Measurements from ENCODE around the gene IFI27L1. TPM values are rescaled to one million over a fixed set of nuclear protein-coding genes. Genes with fewer than 3 reads are reported as not detected.

IFI27L1 gene
- total and polyA plus RNA-seq, 2 of the 13 experiments (the other 11 are each of a cell fraction or from before 2014, with no cell fraction given), result 11.9 to 19.0 TPM

DNA sequence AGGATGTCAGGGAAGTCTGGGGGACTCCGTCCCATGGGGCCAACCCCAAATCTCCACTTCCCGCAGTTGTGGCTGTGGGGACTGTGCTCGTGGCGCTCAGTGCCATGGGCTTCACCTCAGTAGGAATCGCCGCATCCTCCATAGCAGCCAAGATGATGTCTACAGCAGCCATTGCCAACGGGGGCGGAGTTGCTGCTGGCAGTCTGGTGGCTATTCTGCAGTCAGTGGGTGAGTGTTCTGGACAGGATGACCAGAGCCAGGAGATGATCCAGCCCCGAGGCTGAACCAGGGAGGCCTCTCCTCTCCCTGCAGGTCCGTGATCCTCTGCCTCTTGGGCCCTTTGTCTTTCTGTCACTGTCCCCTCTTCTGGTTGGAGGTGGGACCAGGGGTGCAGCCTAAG, 20.6 kb downstream of the IFI27L1 start:
- FAIRE-seq (no peak), ATAC-seq (no peak), DNase-seq (ENCODE audit: low spot score) (no peak)
- H3K27ac ChIP-seq (ENCODE audit: extremely low read length, insufficient read depth, low read length), result no peak overlapping the region
- no peak overlapping the region for H2AFZ ChIP-seq (ENCODE audit: low read length)
- BruUV-seq (replicated peaks), result no TSS peak
- TF ChIP-seq MXD4 (CRISPR knock-in tag; IDR thresholded peaks at IDR 0.05), result no peak
- TF ChIP-seq, protein P1, sequence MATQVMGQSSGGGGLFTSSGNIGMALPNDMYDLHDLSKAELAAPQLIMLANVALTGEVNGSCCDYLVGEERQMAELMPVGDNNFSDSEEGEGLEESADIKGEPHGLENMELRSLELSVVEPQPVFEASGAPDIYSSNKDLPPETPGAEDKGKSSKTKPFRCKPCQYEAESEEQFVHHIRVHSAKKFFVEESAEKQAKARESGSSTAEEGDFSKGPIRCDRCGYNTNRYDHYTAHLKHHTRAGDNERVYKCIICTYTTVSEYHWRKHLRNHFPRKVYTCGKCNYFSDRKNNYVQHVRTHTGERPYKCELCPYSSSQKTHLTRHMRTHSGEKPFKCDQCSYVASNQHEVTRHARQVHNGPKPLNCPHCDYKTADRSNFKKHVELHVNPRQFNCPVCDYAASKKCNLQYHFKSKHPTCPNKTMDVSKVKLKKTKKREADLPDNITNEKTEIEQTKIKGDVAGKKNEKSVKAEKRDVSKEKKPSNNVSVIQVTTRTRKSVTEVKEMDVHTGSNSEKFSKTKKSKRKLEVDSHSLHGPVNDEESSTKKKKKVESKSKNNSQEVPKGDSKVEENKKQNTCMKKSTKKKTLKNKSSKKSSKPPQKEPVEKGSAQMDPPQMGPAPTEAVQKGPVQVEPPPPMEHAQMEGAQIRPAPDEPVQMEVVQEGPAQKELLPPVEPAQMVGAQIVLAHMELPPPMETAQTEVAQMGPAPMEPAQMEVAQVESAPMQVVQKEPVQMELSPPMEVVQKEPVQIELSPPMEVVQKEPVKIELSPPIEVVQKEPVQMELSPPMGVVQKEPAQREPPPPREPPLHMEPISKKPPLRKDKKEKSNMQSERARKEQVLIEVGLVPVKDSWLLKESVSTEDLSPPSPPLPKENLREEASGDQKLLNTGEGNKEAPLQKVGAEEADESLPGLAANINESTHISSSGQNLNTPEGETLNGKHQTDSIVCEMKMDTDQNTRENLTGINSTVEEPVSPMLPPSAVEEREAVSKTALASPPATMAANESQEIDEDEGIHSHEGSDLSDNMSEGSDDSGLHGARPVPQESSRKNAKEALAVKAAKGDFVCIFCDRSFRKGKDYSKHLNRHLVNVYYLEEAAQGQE (IDR thresholded peaks at IDR 0.05; ENCODE audit: borderline replicate concordance in 1 of 2, low read depth in 1 of 2, low read length in 2 of 2), result no peak
- no peak for TF ChIP-seq ZNF841 (CRISPR knock-in tag; IDR thresholded peaks at IDR 0.05; ENCODE audit: borderline replicate concordance)
- no peaks in the 10 kb centered on the region for H3K79me2 ChIP-seq (ENCODE audit: insufficient read depth, low read length)
- peaks cover 14% of the 10 kb centered on the region for H3K4me1 ChIP-seq (ENCODE audit: insufficient read depth, low read length)
- H3K4me2 ChIP-seq (ENCODE audit: low read depth, low read length), result no peak overlapping the region
- 0 out of 5 replicates have a peak, but pooled peaks cover 0 to 5% of the 10 kb centered on the region in 2 experiments for H3K36me3 ChIP-seq (replicated peaks in 1 of 2; ENCODE audit: control insufficient read depth in 1 of 2, insufficient read depth in 2 of 2, low read length in 2 of 2)
- in situ Hi-C loops (cut with HindIII; ENCODE audit: extremely low pct_ligation_motif_present, low pct_unique_long_range_greater_than_20kb), result no loop called here
- H3K27me3 ChIP-seq (ENCODE audit: control insufficient read depth in 1 of 2, insufficient read depth in 2 of 2, low read length in 2 of 2), result no peaks in the 10 kb centered on the region
- H3K4me3 ChIP-seq (replicated peaks in 1 of 3; ENCODE audit: insufficient read depth in 1 of 3, low read depth in 2 of 3, low read length in 3 of 3), result no peak overlapping the region
- no peaks in the 10 kb centered on the region for H4K20me1 ChIP-seq (ENCODE audit: insufficient read depth, low read length)
- H3K9ac ChIP-seq (ENCODE audit: insufficient read depth, low read depth, low read length), result no peak overlapping the region
- no peaks in the 10 kb centered on the region for H3K9me3 ChIP-seq (ENCODE audit: low read length)
- CTCF ChIA-PET (ENCODE audit: low intra/inter-chr PET ratio, low total read pairs), result no interaction called here
- WGBS (ENCODE audit: low lambda C conversion rate), result no CpG with 5 or more reads among the region's 10 CpGs
- intact Hi-C loops (cut with micrococcal nuclease; ENCODE audit: unreplicated experiment), result no loop called here
- POLR2A ChIA-PET, result no interaction called here

- no peak for DNase-seq (ENCODE audit: low spot score)
- H4K20me1 ChIP-seq (ENCODE audit: insufficient read depth, low read length), result no peaks in the 10 kb centered on the region
- peak; percentile 57 for ATAC-seq
- no peaks in the 10 kb centered on the region for H3K27me3 ChIP-seq (ENCODE audit: control insufficient read depth in 1 of 2, insufficient read depth in 2 of 2, low read length in 2 of 2)
- no peak overlapping the region for H3K4me3 ChIP-seq (replicated peaks in 1 of 3; ENCODE audit: insufficient read depth in 1 of 3, low read depth in 2 of 3, low read length in 3 of 3)
- peaks cover 14% of the 10 kb centered on the region for H3K4me1 ChIP-seq (ENCODE audit: insufficient read depth, low read length)
- H3K36me3 ChIP-seq (replicated peaks in 1 of 2; ENCODE audit: control insufficient read depth in 1 of 2, insufficient read depth in 2 of 2, low read length in 2 of 2), result no peaks in the 10 kb centered on the region
- no peak for FAIRE-seq
- in situ Hi-C loops (cut with HindIII; ENCODE audit: extremely low pct_ligation_motif_present, low pct_unique_long_range_greater_than_20kb), result no loop called here
- no peaks in the 10 kb centered on the region for H3K79me2 ChIP-seq (ENCODE audit: insufficient read depth, low read length)
- ChIA-PET POLR2A (no interaction called here), CTCF (ENCODE audit: low intra/inter-chr PET ratio, low total read pairs) (no interaction called here)
- no peaks in the 10 kb centered on the region for H3K9me3 ChIP-seq (ENCODE audit: low read length)
- H3K27ac ChIP-seq (ENCODE audit: extremely low read length, insufficient read depth, low read length), result no peak overlapping the region
- 18% methylated on average over 4 of the region's 8 CpGs for WGBS (ENCODE audit: low lambda C conversion rate)
- BruUV-seq (replicated peaks), result no TSS peak
- H3K4me2 ChIP-seq (ENCODE audit: low read depth, low read length), result no peak overlapping the region
- intact Hi-C loops (cut with micrococcal nuclease; ENCODE audit: unreplicated experiment), result no loop called here
- H2AFZ ChIP-seq (ENCODE audit: low read length), result no peak overlapping the region
- H3K9ac ChIP-seq (ENCODE audit: insufficient read depth, low read depth, low read length), result no peak overlapping the region
- no peak for TF ChIP-seq ZNF17 (CRISPR knock-in tag; IDR thresholded peaks at IDR 0.05)
- TF ChIP-seq, protein P2, sequence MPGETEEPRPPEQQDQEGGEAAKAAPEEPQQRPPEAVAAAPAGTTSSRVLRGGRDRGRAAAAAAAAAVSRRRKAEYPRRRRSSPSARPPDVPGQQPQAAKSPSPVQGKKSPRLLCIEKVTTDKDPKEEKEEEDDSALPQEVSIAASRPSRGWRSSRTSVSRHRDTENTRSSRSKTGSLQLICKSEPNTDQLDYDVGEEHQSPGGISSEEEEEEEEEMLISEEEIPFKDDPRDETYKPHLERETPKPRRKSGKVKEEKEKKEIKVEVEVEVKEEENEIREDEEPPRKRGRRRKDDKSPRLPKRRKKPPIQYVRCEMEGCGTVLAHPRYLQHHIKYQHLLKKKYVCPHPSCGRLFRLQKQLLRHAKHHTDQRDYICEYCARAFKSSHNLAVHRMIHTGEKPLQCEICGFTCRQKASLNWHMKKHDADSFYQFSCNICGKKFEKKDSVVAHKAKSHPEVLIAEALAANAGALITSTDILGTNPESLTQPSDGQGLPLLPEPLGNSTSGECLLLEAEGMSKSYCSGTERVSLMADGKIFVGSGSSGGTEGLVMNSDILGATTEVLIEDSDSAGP (CRISPR knock-in tag; IDR thresholded peaks at IDR 0.05; ENCODE audit: borderline replicate concordance), result peak; percentile 20; the same call in 1 of the 2 replicates
- no peak for TF ChIP-seq FOXO4 (CRISPR knock-in tag; conservative IDR thresholded peaks at IDR 0.05)
Measured at GRCh38 chr14:94102768-94103482, 21.8 kb downstream of the IFI27L1 start.
